Measurements from ENCODE around the gene ANKRD34A. TPM values are rescaled to one million over a fixed set of nuclear protein-coding genes. Genes with fewer than 3 reads are reported as not detected.

The ANKRD34A gene
- total RNA-seq, 1 donor from 2014 or later, result not detected

Other genes starting within 250 kb of the ANKRD34A start
- gene CD160, start 245.1 kb downstream of the ANKRD34A start, total RNA-seq (ENCODE audit: insufficient read depth, low replicate concordance), result 6.5 TPM
- gene RNF115, start 140.5 kb downstream of the ANKRD34A start, total RNA-seq (ENCODE audit: insufficient read depth, low replicate concordance), result 29.9 TPM
- 23.1 TPM for gene POLR3C, start 140.4 kb downstream of the ANKRD34A start, total RNA-seq (ENCODE audit: insufficient read depth, low replicate concordance)
- 4.3 TPM for gene NUDT17, start 118.9 kb downstream of the ANKRD34A start, total RNA-seq (ENCODE audit: insufficient read depth, low replicate concordance)
- 10.6 TPM for gene PIAS3, start 105.5 kb downstream of the ANKRD34A start, total RNA-seq (ENCODE audit: insufficient read depth, low replicate concordance)
- gene ANKRD35, start 78.7 kb downstream of the ANKRD34A start, total RNA-seq (ENCODE audit: insufficient read depth, low replicate concordance), result 0.72 TPM
- 10.6 TPM for gene ITGA10, start 54.5 kb downstream of the ANKRD34A start, total RNA-seq (ENCODE audit: insufficient read depth, low replicate concordance)
- gene PEX11B, start 45.9 kb downstream of the ANKRD34A start, total RNA-seq (ENCODE audit: insufficient read depth, low replicate concordance), result 34.9 TPM
- gene RBM8A, start 37.1 kb downstream of the ANKRD34A start, total RNA-seq (ENCODE audit: insufficient read depth, low replicate concordance), result 106 TPM
- gene LIX1L, start 6.6 kb downstream of the ANKRD34A start, total RNA-seq (ENCODE audit: insufficient read depth, low replicate concordance), result 31.5 TPM
- gene POLR3GL, start 115 bp upstream of the ANKRD34A start, total RNA-seq (ENCODE audit: insufficient read depth, low replicate concordance), result 5.5 TPM
- gene TXNIP, start 32.0 kb upstream of the ANKRD34A start, total RNA-seq (ENCODE audit: insufficient read depth, low replicate concordance), result 547 TPM
- gene HJV, start 57.2 kb upstream of the ANKRD34A start, total RNA-seq (ENCODE audit: insufficient read depth, low replicate concordance), result not detected
- gene NBPF10, start 180.2 kb upstream of the ANKRD34A start, total RNA-seq (ENCODE audit: insufficient read depth, low replicate concordance), result 0.24 TPM